Sigmoid colon (tissue), 7 donors: Measurements from ENCODE around the gene RRBP1. TPM values are rescaled to one million over a fixed set of nuclear protein-coding genes. Genes with fewer than 3 reads are reported as not detected.

Experiments used
- DNase-seq: peaks from one replicate; pipeline ENCODE4 v3.0.0-alpha.2; 2019
- H3K27ac ChIP-seq, 4 donors: fragments of 200-600 bp; sonication (generic); one replicate each; pipeline ENCODE4 v1.5.1; 2016 to 2019; ENCODE audit warnings: mild to moderate bottlenecking in 1 of 4
- H3K27me3 ChIP-seq, 3 donors: fragments of 200-600 bp; sonication (generic); one replicate each; pipeline ENCODE4 v1.5.1; 2019; ENCODE audit warnings: mild to moderate bottlenecking in 1 of 3
- H3K36me3 ChIP-seq, 4 donors: fragments of 200-600 bp; sonication (generic); one replicate each; pipeline ENCODE4 v1.5.1; 2016 to 2019
- H3K4me1 ChIP-seq, 4 donors: fragments of 200-600 bp; sonication (generic); one replicate each; pipeline ENCODE4 v1.5.1; 2017 to 2019
- H3K4me3 ChIP-seq, 4 donors: fragments of 200-600 bp; sonication (generic); one replicate each; pipeline ENCODE4 v1.5.1; 2017 to 2019; ENCODE audit warnings: mild to moderate bottlenecking in 2 of 4, moderate library complexity in 1 of 4
- H3K9me3 ChIP-seq, 4 donors: fragments of 200-600 bp in 3 of 4; sonication (generic) in 3 of 4; one replicate each; pipeline versions ENCODE4 v1.5.1 to v1.6.1; 2013 to 2019
- EP300 ChIP-seq, 4 donors: sonication (generic); formaldehyde crosslinking; IDR thresholded peaks; one replicate each; pipeline ENCODE4 v1.6.1; 2017; ENCODE audit warnings: antibody characterized with exemption in 4 of 4
- POLR2A ChIP-seq, 2 donors: fragments of 450-650 bp; IDR thresholded peaks; one replicate each; pipeline ENCODE4 v1.6.1; 2016; ENCODE audit warnings: antibody characterized with exemption in 2 of 2, mild to moderate bottlenecking in 2 of 2, moderate library complexity in 2 of 2
- POLR2AphosphoS5 ChIP-seq, 4 donors: sonication (generic); formaldehyde crosslinking; IDR thresholded peaks; one replicate each; pipeline ENCODE4 v1.6.1; 2017; ENCODE audit warnings: antibody characterized with exemption in 4 of 4
- WGBS, 2 donors: extraction: QIAGEN DNeasy Blood & Tissue Kit; methylation state at CpG; one replicate each; pipeline ENCODE4 v1.1.7; 2013; 5-methylcytosine and 5-hydroxymethylcytosine counted together
- intact Hi-C: fragments of 100-400 bp; cut with DNase I; formaldehyde crosslinking; loops from one replicate; pipeline ENCODE4 v1.15.1; 2023
- polyA plus RNA-seq, 3 donors: library from polyadenylated mRNA; stranded (reverse); fragments of 200-250 nt; gene quantifications; one replicate each; pipeline ENCODE4 v1.2.3, GENCODE V29; 2013
- total RNA-seq, 4 donors: library from RNA; depleted of rRNA; stranded (reverse); fragments of >200 nt; gene quantifications; one replicate each; pipeline ENCODE4 v1.1.0, GENCODE V29; 2016
- TF ChIP-seq, protein P1 (sequence below), 4 experiments: fragments of 450-650 bp in 3 of 4; fragments of 200-600 bp in 1 of 4; IDR thresholded peaks; one replicate each; pipeline ENCODE4 v1.5.1; 2016 to 2019; ENCODE audit warnings: antibody characterized with exemption in 4 of 4, mild to moderate bottlenecking in 3 of 4, moderate library complexity in 2 of 4
- donor health status: healthy with polysubstance abuse.
- donor health status: Bipolar disorder and iron deficiency.
- donor health status: healthy.

RRBP1 gene
- total and polyA plus RNA-seq, 7 donors = 24.6 to 245 (median 35.3) TPM

DNA sequence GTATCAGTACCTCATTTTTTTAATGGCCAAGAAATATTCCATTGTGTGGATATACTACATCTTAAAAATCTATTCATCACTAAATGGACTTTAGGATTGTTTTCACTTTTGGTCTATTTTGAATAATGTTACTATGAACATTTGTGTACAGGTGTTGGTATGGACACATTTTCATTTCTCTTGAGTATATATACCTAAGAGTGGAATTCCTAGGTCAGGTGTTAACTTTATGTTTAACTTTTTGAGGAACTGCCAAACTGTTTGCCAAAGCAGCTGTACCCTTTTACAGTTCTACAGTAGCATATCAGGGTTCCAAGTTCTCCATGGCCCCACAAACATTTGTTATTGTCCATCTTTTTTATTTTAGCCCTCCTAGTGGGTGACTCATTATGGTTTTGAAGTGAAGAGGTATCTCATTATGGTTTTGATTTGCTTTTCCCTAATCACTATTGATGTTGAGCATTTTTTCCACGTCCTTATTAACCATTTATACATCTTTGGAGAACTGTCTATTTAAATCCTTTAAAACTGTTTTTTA is 84.0 kb downstream of the RRBP1 start:
- WGBS, 2 donors = 85 to 88% methylated on average over 1 of the region's 1 CpG
- H3K27me3 ChIP-seq = no peaks in the 10 kb centered on the region
- no peak for TF ChIP-seq POLR2AphosphoS5 (IDR thresholded peaks at IDR 0.05)
- no peak for DNase-seq
- peaks cover 0 to 25% (median 4%) of the 10 kb centered on the region in 4 donors for H3K36me3 ChIP-seq
- no peak overlapping the region for H3K4me3 ChIP-seq
- peaks cover 0 to 100% (median 95%) of the 10 kb centered on the region in 4 donors for H3K4me1 ChIP-seq
- peak overlapping the region in 2 of 4 donors; percentile 99 to 100 for H3K27ac ChIP-seq
- no peaks in the 10 kb centered on the region for H3K9me3 ChIP-seq
- intact Hi-C loops = no loop called here

DNA sequence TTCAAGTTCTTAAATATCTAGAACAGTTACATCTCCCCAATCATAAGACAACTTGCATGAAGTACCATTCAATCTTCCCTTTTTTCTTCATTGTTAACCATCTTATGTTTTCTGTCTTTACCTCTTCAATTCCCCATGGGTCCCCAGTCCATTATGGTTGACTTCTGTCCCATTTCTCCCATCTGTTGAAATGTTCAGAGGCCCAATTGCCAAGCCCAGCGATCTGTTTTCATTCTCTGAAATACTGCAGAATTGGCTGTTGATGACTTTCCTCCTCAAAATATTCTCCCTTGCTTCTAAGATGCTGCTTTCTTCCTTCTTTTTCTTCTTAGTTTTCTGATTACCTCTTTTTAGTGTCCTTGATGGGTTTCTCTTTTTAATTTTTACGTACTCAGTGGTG is 86.2 kb downstream of the RRBP1 start:
- Histone ChIP-seq H3K4me1 (peaks cover 0 to 100% (median 95%) of the 10 kb centered on the region in 4 donors), H3K4me3 (no peak overlapping the region), H3K27me3 (no peaks in the 10 kb centered on the region), H3K9me3 (no peaks in the 10 kb centered on the region), H3K36me3 (peaks cover 0 to 4% (median 1%) of the 10 kb centered on the region in 4 donors), H3K27ac (peak overlapping the region; percentile 65 to 100 (median 88))
- 90 to 96% methylated on average over 2 of the region's 2 CpGs for WGBS, 2 donors
- DNase-seq = no peak
- intact Hi-C loops = no loop called here
- TF ChIP-seq EP300 (IDR thresholded peaks at IDR 0.05) (no peak), POLR2AphosphoS5 (IDR thresholded peaks at IDR 0.05) (no peak), POLR2A (IDR thresholded peaks at IDR 0.05) (no peak)
- TF ChIP-seq, protein P1, sequence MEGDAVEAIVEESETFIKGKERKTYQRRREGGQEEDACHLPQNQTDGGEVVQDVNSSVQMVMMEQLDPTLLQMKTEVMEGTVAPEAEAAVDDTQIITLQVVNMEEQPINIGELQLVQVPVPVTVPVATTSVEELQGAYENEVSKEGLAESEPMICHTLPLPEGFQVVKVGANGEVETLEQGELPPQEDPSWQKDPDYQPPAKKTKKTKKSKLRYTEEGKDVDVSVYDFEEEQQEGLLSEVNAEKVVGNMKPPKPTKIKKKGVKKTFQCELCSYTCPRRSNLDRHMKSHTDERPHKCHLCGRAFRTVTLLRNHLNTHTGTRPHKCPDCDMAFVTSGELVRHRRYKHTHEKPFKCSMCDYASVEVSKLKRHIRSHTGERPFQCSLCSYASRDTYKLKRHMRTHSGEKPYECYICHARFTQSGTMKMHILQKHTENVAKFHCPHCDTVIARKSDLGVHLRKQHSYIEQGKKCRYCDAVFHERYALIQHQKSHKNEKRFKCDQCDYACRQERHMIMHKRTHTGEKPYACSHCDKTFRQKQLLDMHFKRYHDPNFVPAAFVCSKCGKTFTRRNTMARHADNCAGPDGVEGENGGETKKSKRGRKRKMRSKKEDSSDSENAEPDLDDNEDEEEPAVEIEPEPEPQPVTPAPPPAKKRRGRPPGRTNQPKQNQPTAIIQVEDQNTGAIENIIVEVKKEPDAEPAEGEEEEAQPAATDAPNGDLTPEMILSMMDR (IDR thresholded peaks at IDR 0.05) = no peak

DNA sequence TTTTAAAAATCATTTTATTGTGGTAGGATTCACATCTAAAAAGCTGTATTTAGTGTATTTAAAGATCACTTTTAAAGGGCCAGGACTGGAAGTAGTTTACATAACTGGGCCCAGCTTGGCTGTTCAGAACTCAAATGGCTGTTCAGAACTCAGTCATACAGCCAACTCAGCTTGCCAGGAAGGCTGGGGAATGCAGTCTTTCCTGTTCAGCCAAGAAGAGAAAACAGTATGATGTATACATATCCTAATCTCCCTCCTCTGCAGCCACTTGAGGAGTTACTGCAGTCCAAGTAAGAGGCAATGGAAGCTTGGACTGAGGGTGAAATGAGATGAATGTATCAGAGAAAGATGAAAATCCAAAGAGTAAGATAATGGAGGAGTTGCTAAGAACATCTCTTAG is 87.6 kb downstream of the RRBP1 start:
- Histone ChIP-seq H3K4me3 (peak overlapping the region in 2 of 4 donors; percentile 6 to 13), H3K27ac (peak overlapping the region; percentile 65 to 100 (median 88)), H3K4me1 (peaks cover 0 to 100% (median 96%) of the 10 kb centered on the region in 4 donors), H3K36me3 (peaks cover 0 to 4% (median 0%) of the 10 kb centered on the region in 4 donors), H3K9me3 (no peaks in the 10 kb centered on the region), H3K27me3 (no peaks in the 10 kb centered on the region)
- intact Hi-C loops = no loop called here
- no peak for DNase-seq
- TF ChIP-seq, protein P1 (IDR thresholded peaks at IDR 0.05) = no peak
- peak in 3 of 4 donors; percentile 36 to 42 (median 38) for TF ChIP-seq POLR2AphosphoS5 (IDR thresholded peaks at IDR 0.05)
- TF ChIP-seq POLR2A (IDR thresholded peaks at IDR 0.05) = no peak

DNA sequence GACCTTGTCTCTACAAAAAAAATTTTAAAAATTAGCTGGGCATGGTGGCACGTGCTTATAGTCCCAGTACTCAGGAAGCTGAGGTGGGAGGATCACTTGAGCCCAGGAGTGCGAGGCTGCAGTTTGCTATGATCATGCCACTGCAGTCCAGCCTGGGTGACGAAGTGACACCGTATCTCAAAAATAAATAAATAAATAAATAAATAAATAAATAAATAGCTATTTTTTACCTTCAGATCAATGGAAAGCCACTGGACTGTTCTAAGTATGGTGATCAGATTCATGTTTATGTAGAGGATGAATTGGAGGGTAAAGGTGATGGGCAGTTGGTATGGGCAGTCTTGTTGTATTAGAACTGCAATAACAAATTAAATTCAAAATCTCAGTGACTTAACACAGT is 88.1 kb downstream of the RRBP1 start:
- peak overlapping the region in 2 of 4 donors; percentile 6 to 13 for H3K4me3 ChIP-seq
- peaks cover 0 to 4% (median 0%) of the 10 kb centered on the region in 4 donors for H3K36me3 ChIP-seq
- TF ChIP-seq, protein P1 (IDR thresholded peaks at IDR 0.05) = no peak
- TF ChIP-seq POLR2AphosphoS5 (IDR thresholded peaks at IDR 0.05) (no peak), EP300 (IDR thresholded peaks at IDR 0.05) (no peak), POLR2A (IDR thresholded peaks at IDR 0.05) (no peak)
- H3K27me3 ChIP-seq = no peaks in the 10 kb centered on the region
- WGBS, 2 donors = 91 to 95% methylated on average over 4 of the region's 4 CpGs
- no peaks in the 10 kb centered on the region for H3K9me3 ChIP-seq
- intact Hi-C loops = no loop called here
- H3K4me1 ChIP-seq = peaks cover 0 to 100% (median 96%) of the 10 kb centered on the region in 4 donors
- H3K27ac ChIP-seq = peak overlapping the region; percentile 65 to 100 (median 88)
- DNase-seq = no peak

DNA sequence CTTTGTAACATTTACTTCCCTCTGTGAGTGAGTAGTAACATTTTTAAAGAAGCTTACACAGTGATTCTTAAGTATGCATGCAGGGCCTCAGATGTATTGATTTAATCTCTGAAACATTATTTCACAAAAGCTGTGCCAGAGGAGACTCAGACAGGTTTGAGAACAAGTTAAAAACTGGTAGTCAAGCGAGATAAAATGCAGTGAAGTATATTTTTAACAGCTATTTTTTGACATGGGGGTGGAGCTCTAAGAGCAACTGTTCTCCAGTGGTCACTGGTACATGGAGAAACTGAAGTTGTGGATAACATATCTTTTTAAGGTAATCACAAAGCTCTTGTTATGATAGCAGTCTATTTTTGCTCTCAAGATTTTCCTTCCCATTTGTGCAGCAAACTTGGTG is 91.8 kb downstream of the RRBP1 start:
- Histone ChIP-seq H3K27ac (peak overlapping the region; percentile 65 to 100 (median 88)), H3K27me3 (no peaks in the 10 kb centered on the region), H3K9me3 (no peaks in the 10 kb centered on the region), H3K36me3 (peaks cover 0 to 4% (median 0%) of the 10 kb centered on the region in 4 donors), H3K4me1 (peaks cover 0 to 100% (median 97%) of the 10 kb centered on the region in 4 donors), H3K4me3 (peak overlapping the region in 3 of 4 donors; percentile 11 to 30 (median 22))
- intact Hi-C loops = no loop called here
- DNase-seq = no peak
- TF ChIP-seq POLR2A (IDR thresholded peaks at IDR 0.05) (no peak), POLR2AphosphoS5 (IDR thresholded peaks at IDR 0.05) (peak in 3 of 4 donors; percentile 13 to 49 (median 47)), EP300 (IDR thresholded peaks at IDR 0.05) (peak in 1 of 4 donors; percentile 54)
- TF ChIP-seq, protein P1 (IDR thresholded peaks at IDR 0.05) = no peak
- WGBS, 2 donors = 55 to 58% methylated on average over 1 of the region's 1 CpG
